Measurements from ENCODE around the gene NGDN.

DNA sequence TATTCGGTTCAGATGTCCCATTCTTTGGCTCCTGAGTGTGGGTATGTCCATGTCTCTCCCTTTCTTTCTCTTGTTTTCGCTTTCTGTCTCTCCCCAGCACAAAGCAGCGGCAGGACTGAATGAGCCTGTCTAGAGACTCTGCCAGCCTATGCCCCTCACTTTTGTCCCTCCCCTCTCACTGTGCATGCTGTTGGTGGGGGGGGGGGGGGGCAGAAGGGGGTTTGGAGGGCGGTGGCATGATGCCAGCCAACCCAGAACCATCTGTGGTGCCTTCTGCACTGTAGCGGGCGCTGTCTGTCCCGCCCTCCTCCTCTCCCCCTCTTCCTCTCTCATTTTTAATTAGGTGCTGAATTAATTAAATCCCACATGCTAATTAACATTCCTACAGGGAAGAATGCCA lies 17.7 kb downstream of the NGDN start:
- no peak for TF ChIP-seq POLR2A (IDR thresholded peaks at IDR 0.05; ENCODE audit: low read length)
- no peak for TF ChIP-seq GATA1 (IDR thresholded peaks at IDR 0.05; ENCODE audit: low read depth, low read length)
